Motor neuron (in vitro differentiated cells): ENCODE measurements around the gene SRD5A3. TPM values are rescaled to one million over a fixed set of nuclear protein-coding genes. Genes with fewer than 3 reads are reported as not detected.
A peak's percentile ranks its signal among the peaks of the same experiment; 100 is the strongest.

ENCODE experiments used
- ATAC-seq, 8 experiments: fragments of 200-7000 bp; cut with Tn5 transposase; replicated peaks in 6 of 8; 2 replicates each; pipeline ENCODE4 v1.8.0; 2021; ENCODE audit warnings: mild to moderate bottlenecking in 8 of 8, moderate library complexity in 8 of 8
- H3K27ac ChIP-seq, 2 donors: fragments of 250-450 bp; sonication (Bioruptor Pico); 2 replicates each; pipeline ENCODE4 v1.9.0; 2021; ENCODE audit warnings: antibody characterized with exemption in 2 of 2, mild to moderate bottlenecking in 2 of 2, moderate library complexity in 1 of 2
- H3K4me1 ChIP-seq, 2 donors: fragments of 250-450 bp; sonication (Bioruptor Pico); replicated peaks in 1 of 2; 2 replicates each; pipeline ENCODE4 v1.6.1; 2021; ENCODE audit warnings: antibody characterized with exemption in 2 of 2, mild to moderate bottlenecking in 2 of 2, moderate library complexity in 1 of 2
- H3K4me3 ChIP-seq, 5 donors: fragments of 250-450 bp; sonication (Bioruptor Pico); 2 replicates each; pipeline ENCODE4 v1.9.0; 2021; ENCODE audit warnings: antibody characterized with exemption in 5 of 5, mild to moderate bottlenecking in 5 of 5, moderate library complexity in 4 of 5
- WGBS, 10 experiments: fragments of 450-650 bp; shearing (Covaris generic); methylation state at CpG; one replicate each; pipeline ENCODE4 v1.0.0; 2022; 5-methylcytosine and 5-hydroxymethylcytosine counted together
- in situ Hi-C, 9 experiments: fragments of 400-800 bp; cut with MboI; loops; one replicate each; pipeline ENCODE4 v1.15.0; 2021; ENCODE audit warnings: low sequenced_read_pairs in 9 of 9, low pct_unique_long_range_greater_than_20kb in 2 of 9; ENCODE audit not compliant: unreplicated experiment in 9 of 9
- total RNA-seq, 8 experiments: library from RNA; unstranded; fragments of 300-600 nt; gene quantifications; 2 replicates each; pipeline versions ENCODE4 v1.2.3 to v1.2.4, GENCODE V29; 2022

Gene SRD5A3
- total RNA-seq, 8 experiments from 2014 or later = 5.7 to 19.9 (median 9.0) TPM

- no peak for ATAC-seq
- Histone ChIP-seq H3K27ac (no peak overlapping the region), H3K4me3 (no peak overlapping the region), H3K4me1 (peaks cover 0 to 4% of the 10 kb centered on the region in 2 donors)
- in situ Hi-C loops = loop anchor here in 5 of 9 experiments (10.0 to 25.0 kb wide), 4 partner anchors 311 to 361 kb away; no protein-coding TSS in a partner anchor
These were observed 22.7 kb upstream of the SRD5A3 start for GRCh38 chr4:55323375-55323774.

- no peak for ATAC-seq
- Histone ChIP-seq H3K4me3 (no peak overlapping the region), H3K27ac (no peak overlapping the region), H3K4me1 (peaks cover 0 to 4% of the 10 kb centered on the region in 2 donors)
- in situ Hi-C loops = loop anchor here in 2 of 9 experiments (10.0 to 25.0 kb wide), 2 partner anchors 314 to 352 kb away; no protein-coding TSS in a partner anchor
These were observed 19.4 kb upstream of the SRD5A3 start for GRCh38 chr4:55326629-55327028.

- H3K4me3 ChIP-seq = no peak overlapping the region
- no peak overlapping the region for H3K27ac ChIP-seq
- in situ Hi-C loops = loop anchor here in 2 of 9 experiments (10.0 to 25.0 kb wide), 2 partner anchors 317 to 354 kb away; no protein-coding TSS in a partner anchor
- ATAC-seq = no peak
- H3K4me1 ChIP-seq = no peaks in the 10 kb centered on the region
- WGBS, 10 experiments = 60 to 100% (median 100%) methylated on average over 1 to 2 of the region's 2 CpGs
These were observed 17.0 kb upstream of the SRD5A3 start for GRCh38 chr4:55329012-55329411.

- Histone ChIP-seq H3K27ac (no peak overlapping the region), H3K4me1 (no peaks in the 10 kb centered on the region), H3K4me3 (no peak overlapping the region)
- 44 to 95% (median 86%) methylated on average over 3 to 4 of the region's 4 CpGs; no CpG with 5 or more reads in 1 of the 10 experiments for WGBS, 10 experiments
- no peak for ATAC-seq
- in situ Hi-C loops = loop anchor here in 1 of 9 experiments (25.0 kb wide), 1 partner anchor 318 kb away; no protein-coding TSS in a partner anchor
These were observed 15.8 kb upstream of the SRD5A3 start for GRCh38 chr4:55330241-55330640.

GRCh38 chr4:55336138-55337034, 9.7 kb upstream of the SRD5A3 start:
- 69 to 96% (median 84%) methylated on average over 7 to 13 of the region's 22 CpGs; no CpG with 5 or more reads in 2 of the 10 experiments for WGBS, 10 experiments
- no peak overlapping the region for H3K27ac ChIP-seq
- in situ Hi-C loops = loop anchor here in 1 of 9 experiments (25.0 kb wide), 1 partner anchor 324 kb away; no protein-coding TSS in a partner anchor
- H3K4me1 ChIP-seq = no peaks in the 10 kb centered on the region
- no peak for ATAC-seq
- no peak overlapping the region for H3K4me3 ChIP-seq

GRCh38 chr4:55337944-55338343, 8.1 kb upstream of the SRD5A3 start:
- no peak overlapping the region for H3K4me3 ChIP-seq
- H3K4me1 ChIP-seq = no peaks in the 10 kb centered on the region
- H3K27ac ChIP-seq = no peak overlapping the region
- in situ Hi-C loops = loop anchor here in 1 of 9 experiments (25.0 kb wide), 1 partner anchor 326 kb away; no protein-coding TSS in a partner anchor
- ATAC-seq = no peak

GRCh38 chr4:55338486-55338885, 7.6 kb upstream of the SRD5A3 start:
- WGBS, 10 experiments = 38 to 100% (median 88%) methylated on average over 1 to 4 of the region's 4 CpGs
- H3K27ac ChIP-seq = no peak overlapping the region
- H3K4me1 ChIP-seq = no peaks in the 10 kb centered on the region
- no peak for ATAC-seq
- in situ Hi-C loops = loop anchor here in 1 of 9 experiments (25.0 kb wide), 1 partner anchor 326 kb away; no protein-coding TSS in a partner anchor
- H3K4me3 ChIP-seq = no peak overlapping the region

- in situ Hi-C loops = loop anchor here in 1 of 9 experiments (25.0 kb wide), 1 partner anchor 328 kb away; no protein-coding TSS in a partner anchor
- ATAC-seq = no peak
- H3K4me3 ChIP-seq = no peak overlapping the region
- H3K27ac ChIP-seq = no peak overlapping the region
- H3K4me1 ChIP-seq = no peaks in the 10 kb centered on the region
- WGBS, 10 experiments = 43 to 66% (median 59%) methylated on average over 1 to 3 of the region's 3 CpGs
These were observed 5.8 kb upstream of the SRD5A3 start for GRCh38 chr4:55340266-55340665.

GRCh38 chr4:55343887-55344286, 2.2 kb upstream of the SRD5A3 start:
- Histone ChIP-seq H3K4me3 (no peak overlapping the region), H3K27ac (no peak overlapping the region), H3K4me1 (peaks cover 10 to 11% of the 10 kb centered on the region in 2 donors)
- no peak for ATAC-seq
- 30 to 100% (median 90%) methylated on average over 1 to 5 of the region's 7 CpGs; no CpG with 5 or more reads in 1 of the 10 experiments for WGBS, 10 experiments
- in situ Hi-C loops = loop anchor here in 1 of 9 experiments (25.0 kb wide), 1 partner anchor 332 kb away; no protein-coding TSS in a partner anchor

- in situ Hi-C loops = loop anchor here in 1 of 9 experiments (25.0 kb wide), 1 partner anchor 333 kb away; no protein-coding TSS in a partner anchor
- 60 to 100% (median 93%) methylated on average over 1 to 3 of the region's 3 CpGs; no CpG with 5 or more reads in 3 of the 10 experiments for WGBS, 10 experiments
- Histone ChIP-seq H3K4me1 (peaks cover 10 to 11% of the 10 kb centered on the region in 2 donors), H3K4me3 (no peak overlapping the region), H3K27ac (no peak overlapping the region)
- ATAC-seq = no peak
These were observed 988 bp upstream of the SRD5A3 start for GRCh38 chr4:55345054-55345453.

- in situ Hi-C loops = loop anchor here in 1 of 9 experiments (25.0 kb wide), 1 partner anchor 335 kb away; no protein-coding TSS in a partner anchor
- H3K4me3 ChIP-seq = peak overlapping the region; percentile 48 to 80 (median 69)
- no peak for ATAC-seq
- H3K27ac ChIP-seq = peak overlapping the region; percentile 82 to 93
- H3K4me1 ChIP-seq = peaks cover 10 to 11% of the 10 kb centered on the region in 2 donors
- WGBS, 10 experiments = 0 to 40% (median 18%) methylated on average over 2 to 13 of the region's 16 CpGs; no CpG with 5 or more reads in 2 of the 10 experiments
These were observed 811 bp downstream of the SRD5A3 start for GRCh38 chr4:55346851-55347255.

GRCh38 chr4:55347610-55348228, 1.7 kb downstream of the SRD5A3 start:
- no peak overlapping the region for H3K27ac ChIP-seq
- ATAC-seq = no peak
- peaks cover 10 to 11% of the 10 kb centered on the region in 2 donors for H3K4me1 ChIP-seq
- in situ Hi-C loops = loop anchor here in 1 of 9 experiments (25.0 kb wide), 1 partner anchor 335 kb away; no protein-coding TSS in a partner anchor
- H3K4me3 ChIP-seq = peak overlapping the region in 2 of 5 donors; percentile 11 to 69
- WGBS, 10 experiments = 25 to 92% (median 83%) methylated on average over 2 to 3 of the region's 3 CpGs; no CpG with 5 or more reads in 1 of the 10 experiments
